HG03039 (cell line): ENCODE measurements around the gene HSDL2.
"Not testable (repeated sequence)": the region's sequence is repeated elsewhere in the genome, so short reads cannot be mapped to it uniquely, and the experiment has no call there.

Source experiments
- ATAC-seq: cut with Tn5 transposase; IDR thresholded peaks from one replicate; pipeline ENCODE4 v1.9.1; 2021; ENCODE audit warnings: mild to moderate bottlenecking, moderate library complexity; ENCODE audit not compliant: unreplicated experiment

HSDL2 gene

DNA sequence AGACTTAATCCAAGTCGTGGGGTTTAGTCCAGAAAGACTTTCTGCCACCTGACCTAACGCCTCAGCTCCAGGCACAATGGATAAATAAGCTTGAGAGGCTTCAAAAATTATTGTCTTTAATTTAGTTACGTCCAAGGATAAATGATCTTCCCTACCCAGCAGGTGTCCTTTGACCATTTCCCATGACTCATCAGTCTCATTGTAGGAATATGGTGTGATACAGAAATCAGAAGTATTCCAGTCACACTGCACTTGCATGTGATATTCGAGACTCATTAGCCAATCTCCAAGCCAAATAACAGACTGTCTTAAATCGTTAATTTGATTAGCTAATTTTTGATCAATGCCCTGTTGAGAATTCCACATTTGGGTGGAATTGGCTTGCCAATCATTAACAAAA, 13.2 kb downstream of the HSDL2 start:
- ATAC-seq: not testable (repeated sequence)

- ATAC-seq: no peak
Observed at GRCh38 chr9:112396416-112396815, 16.5 kb downstream of the HSDL2 start.

GRCh38 chr9:112396872-112397271, 17.0 kb downstream of the HSDL2 start:
- no peak for ATAC-seq

DNA sequence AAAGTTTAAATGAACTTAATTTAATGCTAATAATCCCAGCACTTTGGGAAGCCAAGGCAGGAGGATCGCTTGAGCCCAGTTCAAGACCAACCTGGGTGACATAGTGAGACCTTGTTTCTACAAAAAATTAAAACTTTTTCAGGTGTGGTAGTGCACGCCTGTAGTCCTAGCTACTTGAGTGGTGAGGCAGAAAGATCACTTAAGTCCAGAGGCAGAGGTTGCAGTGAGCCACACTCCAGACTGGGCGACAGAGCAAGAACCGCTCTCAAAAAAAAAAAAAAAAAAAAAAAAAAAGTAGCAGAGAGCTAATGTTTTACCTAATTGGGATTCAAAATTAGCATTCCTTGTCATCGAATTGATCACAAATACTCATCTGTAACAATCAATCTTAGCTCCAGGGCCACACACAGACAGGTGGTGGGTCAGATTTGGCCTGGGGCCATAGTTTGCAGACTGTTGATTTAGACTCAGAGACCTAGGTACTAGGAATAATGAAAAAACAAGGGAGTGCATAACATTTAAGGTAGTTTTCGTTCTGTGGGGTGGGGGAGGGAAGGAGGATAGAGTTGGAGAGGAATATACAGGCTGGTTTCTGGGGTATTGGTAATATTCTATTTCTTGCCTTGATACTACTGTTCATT, 21.4 kb downstream of the HSDL2 start:
- ATAC-seq: no peak

DNA sequence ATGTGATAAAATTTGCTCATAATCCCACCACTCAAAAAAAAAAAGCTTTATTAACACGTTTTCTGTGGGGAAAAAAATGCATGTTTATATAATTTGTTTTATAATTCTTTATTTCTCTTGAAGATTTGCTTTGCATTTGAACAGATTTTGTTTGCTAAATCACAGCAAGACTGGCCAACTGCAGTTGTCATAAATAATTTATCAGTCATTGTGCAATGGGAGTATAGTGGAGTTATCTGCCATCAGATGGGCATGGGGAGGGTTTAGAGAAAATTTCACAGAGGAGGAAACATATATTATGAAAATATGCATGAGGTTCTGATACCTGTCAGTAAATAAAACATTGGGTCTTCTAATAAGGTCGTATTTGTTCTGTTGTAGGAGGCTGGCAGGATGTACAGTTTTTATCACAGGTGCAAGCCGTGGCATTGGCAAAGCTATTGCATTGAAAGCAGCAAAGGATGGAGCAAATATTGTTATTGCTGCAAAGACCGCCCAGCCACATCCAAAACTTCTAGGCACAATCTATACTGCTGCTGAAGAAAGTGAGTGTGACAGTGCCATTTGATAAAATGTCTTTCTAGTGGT, 23.8 kb downstream of the HSDL2 start:
- ATAC-seq: no peak

DNA sequence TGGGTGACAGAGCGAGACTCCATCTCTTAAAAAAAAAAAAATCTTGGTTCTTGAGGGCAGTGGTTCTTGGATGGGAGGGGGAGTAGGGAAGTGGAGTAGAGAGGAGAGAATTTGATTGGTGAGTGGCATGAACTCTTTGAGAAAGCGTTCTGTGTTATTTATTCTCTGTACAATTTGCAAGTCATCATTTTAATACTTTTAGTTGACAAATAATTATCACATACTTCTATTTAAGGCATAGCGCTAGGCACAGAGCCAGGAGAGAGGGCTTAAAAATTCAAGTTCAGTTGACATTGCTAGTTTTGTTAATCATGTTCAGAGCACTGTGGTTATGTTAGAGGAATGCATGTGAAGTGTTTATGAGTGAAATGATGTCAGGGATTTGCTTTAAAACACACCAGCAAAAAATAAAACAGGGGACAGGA, 24.6 kb downstream of the HSDL2 start:
- ATAC-seq: no peak

DNA sequence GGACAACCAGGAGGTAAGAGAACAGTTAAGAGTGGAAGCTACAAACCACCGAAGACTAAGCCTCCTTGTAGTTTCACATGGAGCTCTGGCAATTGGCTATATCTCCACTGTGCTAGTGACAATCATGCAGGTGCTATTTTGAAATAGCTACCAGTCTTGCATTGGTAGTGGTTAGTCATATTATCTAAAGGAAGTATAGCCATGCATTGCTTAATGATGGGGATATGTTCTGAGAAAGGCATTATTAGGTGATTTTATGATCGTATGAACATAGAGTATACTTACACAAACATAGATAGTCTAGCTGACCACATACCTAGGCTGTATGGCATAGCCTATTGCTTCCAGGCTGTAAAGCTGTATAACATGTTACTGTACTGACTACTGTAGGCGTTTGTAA, 28.4 kb downstream of the HSDL2 start:
- no peak for ATAC-seq

DNA sequence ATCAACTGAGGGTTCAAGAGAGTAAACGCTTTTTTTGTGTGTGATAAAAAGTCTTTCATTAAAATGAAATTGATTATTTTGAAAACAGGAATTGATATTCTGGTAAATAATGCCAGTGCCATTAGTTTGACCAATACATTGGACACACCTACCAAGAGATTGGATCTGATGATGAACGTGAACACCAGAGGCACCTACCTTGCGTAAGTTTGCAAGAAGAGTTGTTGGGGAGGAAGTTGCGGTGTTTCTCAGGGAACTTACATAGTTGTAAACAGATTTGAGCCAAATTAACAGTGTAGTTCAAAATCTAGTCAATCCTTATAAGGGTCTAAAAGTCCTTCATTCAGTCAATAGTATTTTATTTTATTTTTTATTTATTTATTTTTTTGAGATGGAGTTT, 28.9 kb downstream of the HSDL2 start:
- ATAC-seq: no peak

DNA sequence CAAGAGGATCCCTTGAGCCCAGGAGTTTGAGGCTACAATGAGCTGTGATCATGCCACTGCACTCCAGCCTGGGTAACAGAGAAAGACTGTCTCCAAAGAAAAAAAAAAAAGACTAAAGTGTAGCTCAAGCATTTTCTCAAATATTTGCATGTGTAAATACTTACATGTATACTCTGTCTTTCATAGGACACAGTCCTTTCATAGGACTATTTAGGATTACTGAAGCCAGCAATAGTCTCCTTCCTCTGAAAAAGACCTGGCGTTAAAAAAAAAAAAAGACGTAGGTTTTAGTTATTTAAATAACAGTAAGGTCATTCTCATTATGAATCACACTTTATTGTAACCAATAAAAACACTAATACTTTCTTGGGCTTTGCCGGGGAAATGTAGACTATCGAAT, 29.9 kb downstream of the HSDL2 start:
- ATAC-seq: no peak

GRCh38 chr9:112411626-112412027, 31.7 kb downstream of the HSDL2 start:
- no peak for ATAC-seq

- not testable (repeated sequence) for ATAC-seq
Observed at GRCh38 chr9:112413728-112414127, 33.8 kb downstream of the HSDL2 start.

DNA sequence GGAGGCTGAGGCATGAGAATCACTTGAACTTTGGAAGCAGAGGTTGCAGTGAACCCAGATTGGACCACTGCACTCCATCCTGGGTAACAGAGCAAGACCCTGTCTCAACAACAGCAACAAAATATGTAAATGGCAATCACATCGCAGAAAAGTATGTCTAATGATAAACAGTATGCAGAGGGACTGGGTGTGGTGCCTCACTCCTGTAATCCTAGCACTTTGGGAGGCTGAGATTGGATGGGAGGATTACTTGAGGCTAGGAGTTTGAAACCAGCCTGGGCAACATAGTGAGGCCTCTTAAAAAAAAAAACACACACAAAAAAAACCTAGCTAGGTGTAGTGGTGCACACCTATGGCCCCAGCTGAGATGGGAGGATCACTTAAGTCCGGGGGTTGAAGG, 40.3 kb downstream of the HSDL2 start:
- no peak for ATAC-seq

- no peak for ATAC-seq
Observed at GRCh38 chr9:112421771-112422222, 41.9 kb downstream of the HSDL2 start.

- ATAC-seq: no peak
Observed at GRCh38 chr9:112422417-112423148, 42.7 kb downstream of the HSDL2 start.

GRCh38 chr9:112430006-112430522, 50.2 kb downstream of the HSDL2 start:
- no peak for ATAC-seq

- no peak for ATAC-seq
Observed at GRCh38 chr9:112433499-112434392, 53.8 kb downstream of the HSDL2 start.

DNA sequence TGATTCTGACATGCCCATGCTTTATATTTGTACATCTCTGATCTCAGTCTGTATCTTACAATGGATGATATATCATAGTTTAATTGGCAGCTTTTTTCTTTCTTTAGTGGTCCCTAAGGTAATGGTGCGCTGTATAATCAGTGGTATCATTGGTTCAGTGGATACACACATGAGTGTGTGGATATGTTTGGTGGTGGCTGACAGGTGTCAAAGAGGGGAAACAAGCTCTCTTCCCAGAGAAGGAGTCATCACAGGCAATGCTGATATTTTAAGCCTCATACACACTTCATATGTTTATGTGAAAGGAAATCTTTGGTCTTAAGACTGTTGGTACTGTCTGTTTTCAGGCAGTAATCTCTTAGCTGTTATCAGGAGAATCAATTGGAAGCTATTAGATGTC, 54.6 kb downstream of the HSDL2 start:
- ATAC-seq: no peak

- no peak for ATAC-seq
Observed at GRCh38 chr9:112437406-112437805, 57.5 kb downstream of the HSDL2 start.

DNA sequence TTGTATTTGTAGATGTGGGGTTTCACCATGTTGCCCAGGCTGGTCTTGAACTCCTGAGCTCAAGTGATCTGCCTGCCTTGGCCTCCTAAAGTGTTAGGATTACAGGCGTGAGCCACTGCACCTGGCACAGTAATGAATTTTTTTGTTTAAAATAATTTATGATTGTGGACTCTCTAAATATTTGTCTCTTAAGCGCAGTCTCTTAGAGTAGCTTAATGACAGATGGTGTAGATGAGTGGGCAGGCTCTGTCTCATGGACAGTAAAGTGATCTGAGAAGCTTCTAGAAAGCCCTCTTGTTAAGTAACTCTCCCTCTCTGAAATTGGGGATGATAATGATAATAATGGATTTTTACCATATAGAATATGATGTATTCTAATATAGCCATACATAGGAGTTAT, 59.3 kb downstream of the HSDL2 start:
- no peak for ATAC-seq

GRCh38 chr9:112439825-112440224, 59.9 kb downstream of the HSDL2 start:
- no peak for ATAC-seq

DNA sequence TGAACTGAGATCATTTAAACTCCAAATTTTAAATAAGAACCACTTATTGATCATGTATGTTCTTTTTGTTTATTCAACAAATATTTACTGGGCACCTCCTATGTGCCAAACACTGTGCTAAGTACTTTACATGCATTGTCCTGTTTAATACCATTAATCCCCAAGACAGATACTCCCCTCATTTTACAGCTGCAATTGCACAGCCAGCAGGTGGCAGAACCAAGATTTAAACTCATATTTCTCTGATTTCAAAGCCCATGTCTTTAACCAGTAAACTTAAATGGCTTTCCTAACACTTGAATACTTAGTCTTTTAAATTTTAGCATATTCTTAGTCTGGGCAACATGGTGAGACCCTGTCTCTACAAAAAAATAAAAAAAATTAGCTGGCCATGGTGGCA, 63.3 kb downstream of the HSDL2 start:
- no peak for ATAC-seq
